T-helper 17 cell (primary cell): ENCODE data around the gene PLCXD1. TPM values are rescaled to one million over a fixed set of nuclear protein-coding genes. Genes with fewer than 3 reads are reported as not detected.

Experiments
- total RNA-seq, 4 donors: library from RNA in 2 of 4; stranded (reverse) in 2 of 4; gene quantifications; one replicate each; pipeline ENCODE4 v1.2.3 and lab custom pipeline; 2022 to 2026

Gene PLCXD1
- total RNA-seq, 2 donors from 2014 or later = 13.0 to 17.9 TPM

Other genes starting within 250 kb of the PLCXD1 start
- 10 to 100 TPM; 67.7 to 69.0 TPM for gene GTPBP6, start 37.4 kb downstream of the PLCXD1 start, total RNA-seq
- 10 to 100 TPM; 18.5 to 19.1 TPM for gene PPP2R3B, start 105.5 kb downstream of the PLCXD1 start, total RNA-seq